H1 (cell line): Measurements from ENCODE around the gene TRIM38. TPM values are rescaled to one million over a fixed set of nuclear protein-coding genes. Genes with fewer than 3 reads are reported as not detected.

Experiments
- CTCF ChIA-PET: fragments of 300-600 bp; sonication (Branson Sonifier 250); formaldehyde crosslinking; loops from one replicate; lab custom pipeline; 2021; ENCODE audit not compliant: partially characterized antibody; lab: Charles Lee
- POLR2A ChIA-PET: fragments of 300-600 bp; sonication (Branson Sonifier 250); formaldehyde crosslinking; loops from one replicate; lab custom pipeline; 2021; ENCODE audit warnings: inconsistent platforms; ENCODE audit not compliant: partially characterized antibody; lab: Charles Lee
- DNase-seq, 2 experiments: peaks; one replicate each; pipeline versions ENCODE4 v3.0.0 to v3.0.0-alpha.2; 2010 to 2022; ENCODE audit warnings: low spot score in 2 of 2, low read depth in 1 of 2, mixed read lengths in 1 of 2
- FAIRE-seq: peaks from 2 replicates; lab custom pipeline; 2011; peaks lifted over from hg19 to GRCh38; lab: Jason Lieb, UNC
- H2AFZ ChIP-seq: 2 replicates; pipeline ENCODE4 v1.8.1; 2012; ENCODE audit warnings: low read length, inconsistent platforms
- H2AK5ac ChIP-seq: 2 replicates; pipeline ENCODE4 v1.6.1; 2013; ENCODE audit warnings: low read depth, low read length
- H2BK120ac ChIP-seq: replicated peaks from 2 replicates; pipeline ENCODE3; 2013; ENCODE audit warnings: low read depth, low read length, inconsistent platforms
- H2BK12ac ChIP-seq: 2 replicates; pipeline ENCODE4 v1.6.1; 2013; ENCODE audit warnings: low read depth, low read length
- H2BK15ac ChIP-seq: 2 replicates; pipeline ENCODE4 v1.6.1; 2013; ENCODE audit warnings: low read length
- H2BK20ac ChIP-seq: 2 replicates; pipeline ENCODE4 v1.6.1; 2013; ENCODE audit warnings: low read length
- H2BK5ac ChIP-seq: 2 replicates; pipeline ENCODE4 v1.6.1; 2013; ENCODE audit warnings: low read depth, low read length
- H3K14ac ChIP-seq: 2 replicates; pipeline ENCODE4 v1.6.1; 2013; ENCODE audit warnings: inconsistent platforms; ENCODE audit not compliant: insufficient read length
- H3K18ac ChIP-seq: 2 replicates; pipeline ENCODE4 v1.6.1; 2013; ENCODE audit warnings: low read length; ENCODE audit errors: extremely low read depth
- H3K23ac ChIP-seq: 2 replicates; pipeline ENCODE4 v1.6.1; 2013; ENCODE audit warnings: inconsistent platforms; ENCODE audit not compliant: insufficient read length
- H3K23me2 ChIP-seq: 2 replicates; pipeline ENCODE4 v1.6.1; 2013; ENCODE audit warnings: low read depth, low read length
- H3K27ac ChIP-seq: 2 replicates; pipeline ENCODE4 v1.6.1; 2011; ENCODE audit warnings: low read depth, low read length, inconsistent platforms
- H3K27me3 ChIP-seq, 4 experiments: replicated peaks in 1 of 4; 1 replicate in 1 of 4; 2 replicates in 3 of 4; pipeline versions ENCODE4 v1.6.1 to v1.8.1; 2011 to 2013; ENCODE audit warnings: low read length in 3 of 4, mild to moderate bottlenecking in 3 of 4, inconsistent platforms in 2 of 4, mixed read lengths in 2 of 4, moderate library complexity in 1 of 4; ENCODE audit not compliant: control insufficient read depth in 3 of 4, insufficient read depth in 3 of 4; ENCODE audit errors: extremely low read depth in 1 of 4
- H3K36me3 ChIP-seq, 4 experiments: 2 replicates each; pipeline versions ENCODE4 v1.6.1 to v1.8.1; 2011 to 2013; ENCODE audit warnings: mild to moderate bottlenecking in 4 of 4, low read length in 3 of 4, moderate library complexity in 2 of 4, control low read depth in 1 of 4, inconsistent platforms in 1 of 4; ENCODE audit not compliant: insufficient read depth in 4 of 4, control insufficient read depth in 2 of 4
- H3K4ac ChIP-seq: replicated peaks from 2 replicates; pipeline ENCODE3; 2013; ENCODE audit warnings: low read length, low read depth, mixed read lengths, inconsistent platforms; ENCODE audit not compliant: insufficient read length
- H3K4me1 ChIP-seq, 4 experiments: replicated peaks in 1 of 4; 1 replicate in 1 of 4; 2 replicates in 3 of 4; pipeline versions ENCODE4 v1.6.1 to v1.8.1; 2011 to 2013; ENCODE audit warnings: low read length in 3 of 4, inconsistent platforms in 2 of 4, mixed read lengths in 1 of 4; ENCODE audit not compliant: insufficient read depth in 4 of 4, control insufficient read depth in 3 of 4
- H3K4me2 ChIP-seq, 2 experiments: 2 replicates each; pipeline versions ENCODE4 v1.6.1 to v1.8.1; 2011 to 2013; ENCODE audit warnings: low read depth in 2 of 2, low read length in 2 of 2, control low read depth in 1 of 2, inconsistent platforms in 1 of 2, mild to moderate bottlenecking in 1 of 2; ENCODE audit not compliant: insufficient read depth in 1 of 2
- H3K4me3 ChIP-seq, 4 experiments: fragments of 200-600, 300-600 bp in 1 of 4; sonication (generic), shearing (Covaris generic), sonication (Bioruptor Twin) in 1 of 4; 2 replicates each; pipeline versions ENCODE4 v1.5.1 to v1.8.1; 2011 to 2016; ENCODE audit warnings: low read length in 4 of 4, low read depth in 3 of 4, control low read depth in 2 of 4, inconsistent platforms in 2 of 4, mild to moderate bottlenecking in 2 of 4, mixed read lengths in 1 of 4, moderate library complexity in 1 of 4; ENCODE audit not compliant: insufficient read depth in 2 of 4; ENCODE audit errors: extremely low read depth in 1 of 4
- H3K56ac ChIP-seq: replicated peaks from 2 replicates; pipeline ENCODE3; 2013; ENCODE audit warnings: low read depth, mild to moderate bottlenecking, mixed read lengths, low read length, inconsistent platforms; ENCODE audit not compliant: insufficient read length
- H3K79me1 ChIP-seq: 2 replicates; pipeline ENCODE4 v1.6.1; 2013; ENCODE audit warnings: low read depth, low read length, control low read depth
- H3K79me2 ChIP-seq, 2 experiments: 2 replicates each; pipeline versions ENCODE4 v1.6.1 to v1.8.1; 2012 to 2013; ENCODE audit warnings: low read length in 2 of 2, mild to moderate bottlenecking in 2 of 2, inconsistent platforms in 1 of 2; ENCODE audit not compliant: insufficient read depth in 2 of 2, control insufficient read depth in 1 of 2
- H3K9ac ChIP-seq, 4 experiments: replicated peaks in 1 of 4; 1 replicate in 1 of 4; 2 replicates in 3 of 4; pipeline versions ENCODE4 v1.6.1 to v1.8.1; 2011 to 2013; ENCODE audit warnings: low read depth in 3 of 4, low read length in 3 of 4, control low read depth in 2 of 4, mild to moderate bottlenecking in 2 of 4, moderate library complexity in 2 of 4, inconsistent platforms in 1 of 4; ENCODE audit errors: extremely low read depth in 1 of 4
- H3K9me3 ChIP-seq, 2 experiments: 2 replicates each; pipeline versions ENCODE4 v1.6.1 to v1.8.1; 2012 to 2013; ENCODE audit warnings: mild to moderate bottlenecking in 2 of 2, moderate library complexity in 2 of 2, control low read depth in 1 of 2, inconsistent platforms in 1 of 2, low read depth in 1 of 2, low read length in 1 of 2, mixed read lengths in 1 of 2; ENCODE audit not compliant: insufficient read depth in 2 of 2
- H4K20me1 ChIP-seq, 2 experiments: replicated peaks in 1 of 2; 2 replicates each; pipeline versions ENCODE3 to v1.8.1; 2011 to 2013; ENCODE audit warnings: inconsistent platforms in 2 of 2, low read length in 2 of 2, mild to moderate bottlenecking in 1 of 2; ENCODE audit not compliant: insufficient read depth in 2 of 2, control insufficient read depth in 1 of 2
- H4K5ac ChIP-seq: 2 replicates; pipeline ENCODE4 v1.6.1; 2013; ENCODE audit warnings: low read length, low read depth, mixed read lengths, inconsistent platforms; ENCODE audit not compliant: insufficient read length
- H4K8ac ChIP-seq: 2 replicates; pipeline ENCODE4 v1.8.0; 2013; ENCODE audit warnings: mild to moderate bottlenecking, moderate library complexity, low read length, inconsistent platforms; ENCODE audit not compliant: insufficient read depth; ENCODE audit errors: extremely low read depth
- H4K91ac ChIP-seq: replicated peaks from 2 replicates; pipeline ENCODE3; 2013; ENCODE audit warnings: low read length, mixed read lengths, inconsistent platforms; ENCODE audit not compliant: insufficient read length
- ATF2 ChIP-seq: IDR thresholded peaks from 2 replicates; pipeline ENCODE4 v1.6.1; 2012; ENCODE audit warnings: low read length, inconsistent platforms
- BCL11A ChIP-seq, 2 experiments: IDR thresholded peaks; one replicate each; pipeline ENCODE4 v1.6.1; 2011; ENCODE audit warnings: low read depth in 2 of 2, low read length in 2 of 2, mild to moderate bottlenecking in 2 of 2
- CTBP2 ChIP-seq: IDR thresholded peaks from 2 replicates; pipeline ENCODE4 v1.7.0; 2011; ENCODE audit warnings: borderline replicate concordance, mild to moderate bottlenecking, moderate library complexity, mixed read lengths, low read length; ENCODE audit not compliant: insufficient read depth, insufficient read length
- CTCF ChIP-seq, 3 experiments: IDR thresholded peaks; 1 replicate in 2 of 3; 2 replicates in 1 of 3; pipeline versions ENCODE4 v1.5.1 to v1.6.1; 2011; ENCODE audit warnings: low read length in 3 of 3, mild to moderate bottlenecking in 3 of 3, inconsistent platforms in 2 of 3, low read depth in 1 of 3, moderate library complexity in 1 of 3; ENCODE audit not compliant: insufficient read depth in 1 of 3; ENCODE audit errors: control extremely low read depth in 1 of 3
- KDM4A ChIP-seq: IDR thresholded peaks from one replicate; pipeline ENCODE4 v1.7.1; 2012; ENCODE audit warnings: low read depth, mild to moderate bottlenecking, moderate library complexity, low read length, inconsistent platforms; ENCODE audit not compliant: severe bottlenecking
- RAD21 ChIP-seq, 2 experiments: IDR thresholded peaks in 1 of 2; conservative IDR thresholded peaks in 1 of 2; 2 replicates each; pipeline ENCODE4 v1.6.1; 2011; ENCODE audit warnings: low read depth in 2 of 2, low read length in 2 of 2, improper control_type of control experiment in 1 of 2, inconsistent platforms in 1 of 2, mild to moderate bottlenecking in 1 of 2, moderate library complexity in 1 of 2
- SIRT6 ChIP-seq: IDR thresholded peaks from one replicate; pipeline ENCODE4 v1.7.1; 2012; ENCODE audit warnings: low read length, inconsistent platforms
- whole genome bisulfite sequencing, 2 experiments: shearing (Covaris generic) in 1 of 2; methylation state at CpG; one replicate each; pipeline versions ENCODE4 v1.1.6 to v1.1.7; 2013 to 2015; ENCODE audit warnings: low lambda C conversion rate in 2 of 2, mixed read lengths in 2 of 2, inconsistent platforms in 1 of 2, low coverage in 1 of 2, missing lambda C conversion rate in 1 of 2; ENCODE audit not compliant: insufficient replicate concordance in 2 of 2, insufficient coverage in 1 of 2, insufficient read length in 1 of 2; ENCODE audit errors: extremely low coverage in 1 of 2, missing lambda C conversion rate in 1 of 2; 5-methylcytosine and 5-hydroxymethylcytosine counted together
- polyA plus RNA-seq, 7 experiments: library from polyadenylated mRNA; depleted of rRNA in 3 of 7; stranded (reverse) in 5 of 7; unstranded in 2 of 7; fragments of >200 nt in 5 of 7; fragments of 200-250 nt in 2 of 7; gene quantifications; 1 replicate in 5 of 7; 2 replicates in 1 of 7; 4 replicates in 1 of 7; pipeline versions ENCODE4 v1.2.1 to v1.2.3, GENCODE V29; 2011 to 2013; ENCODE audit warnings: missing spikeins in 2 of 7, mixed read lengths in 2 of 7
- total RNA-seq: library from RNA; stranded (reverse); fragmentation: NEBNext Ultra II Directional; extraction: Animal tissue kit (Norgen Biotek cat#: 25700); gene quantifications from 2 replicates; pipeline ENCODE4 v1.2.1, GENCODE V29; 2021

The TRIM38 gene
- total and polyA plus RNA-seq, 2 of the 8 experiments (the other 6 are each of a cell fraction or from before 2014, with no cell fraction given): 0.43 to 0.56 TPM

GRCh38 chr6:26003102-26003694 lies 40.6 kb downstream of the TRIM38 start:
- Histone ChIP-seq H3K4ac (no peak overlapping the region), H3K27ac (no peak overlapping the region), H2AFZ (no peak overlapping the region), H3K9ac (no peak overlapping the region), H3K23me2 (no peaks in the 10 kb centered on the region), H2BK15ac (no peak overlapping the region), H3K79me2 (no peaks in the 10 kb centered on the region), H3K4me1 (peaks cover 0 to 16% (median 4%) of the 10 kb centered on the region in 4 experiments; a peak in 4 of 7 replicates), H4K5ac (no peak overlapping the region), H4K8ac (no peak overlapping the region), H3K36me3 (peaks cover 0 to under 1% (median 0%) of the 10 kb centered on the region in 4 experiments; a peak in 2 of 8 replicates), H3K18ac (no peak overlapping the region), H2BK120ac (no peak overlapping the region), H2BK5ac (no peak overlapping the region), H2AK5ac (no peak overlapping the region), H2BK12ac (no peak overlapping the region), H2BK20ac (no peak overlapping the region), H3K4me2 (no peak overlapping the region), H4K20me1 (no peaks in the 10 kb centered on the region), H3K79me1 (no peaks in the 10 kb centered on the region), H3K56ac (no peak overlapping the region), H3K27me3 (no peaks in the 10 kb centered on the region), H3K23ac (no peak overlapping the region), H3K14ac (no peak overlapping the region), H4K91ac (no peak overlapping the region), H3K4me3 (no peak overlapping the region), H3K9me3 (no peaks in the 10 kb centered on the region)
- WGBS, 2 experiments: 22% methylated on average over 3 of the region's 3 CpGs; no CpG with 5 or more reads in 1 of the 2 experiments
- CTCF ChIA-PET: interaction anchor here (0.6 to 4.2 kb wide), 38 partner anchors 8 to 1893 kb away, joined by 3 to 67 read pairs (median 4); a partner anchor contains a TSS
- peak; percentile 48 for FAIRE-seq
- POLR2A ChIA-PET: interaction anchor here (1.0 to 5.5 kb wide), 5 partner anchors 14 to 121 kb away, joined by 3 to 29 read pairs (median 5); a partner anchor contains a TSS
- peak in 1 of 2 experiments; percentile 89 for DNase-seq
- TF ChIP-seq BCL11A (IDR thresholded peaks at IDR 0.05; ENCODE audit: low read depth in 2 of 2, low read length in 2 of 2) (no peak), RAD21 (IDR thresholded peaks at IDR 0.05 in 1 of 2, conservative IDR thresholded peaks at IDR 0.05 in 1 of 2; ENCODE audit: low read depth in 2 of 2, low read length in 2 of 2) (peak; percentile 77 to 83), SIRT6 (no peak), CTCF (IDR thresholded peaks at IDR 0.05; ENCODE audit: control extremely low read depth in 1 of 3, insufficient read depth in 1 of 3, low read depth in 1 of 3, low read length in 3 of 3) (peak; percentile 56 to 80 (median 75)), KDM4A (no peak), ATF2 (no peak), CTBP2 (no peak)
